HG03432 (cell line): Measurements from ENCODE around the gene ZNF385B.
A peak's percentile ranks its signal among the peaks of the same experiment; 100 is the strongest.

Source experiments
- ATAC-seq: cut with Tn5 transposase; IDR thresholded peaks from one replicate; pipeline ENCODE4 v1.9.1; 2021; ENCODE audit warnings: mild to moderate bottlenecking, moderate library complexity; ENCODE audit not compliant: unreplicated experiment

Gene ZNF385B

GRCh38 chr2:179686718-179687342 lies 174.6 kb downstream of the ZNF385B start:
- no peak for ATAC-seq

GRCh38 chr2:179686069-179686468 lies 175.3 kb downstream of the ZNF385B start:
- ATAC-seq, result no peak

DNA sequence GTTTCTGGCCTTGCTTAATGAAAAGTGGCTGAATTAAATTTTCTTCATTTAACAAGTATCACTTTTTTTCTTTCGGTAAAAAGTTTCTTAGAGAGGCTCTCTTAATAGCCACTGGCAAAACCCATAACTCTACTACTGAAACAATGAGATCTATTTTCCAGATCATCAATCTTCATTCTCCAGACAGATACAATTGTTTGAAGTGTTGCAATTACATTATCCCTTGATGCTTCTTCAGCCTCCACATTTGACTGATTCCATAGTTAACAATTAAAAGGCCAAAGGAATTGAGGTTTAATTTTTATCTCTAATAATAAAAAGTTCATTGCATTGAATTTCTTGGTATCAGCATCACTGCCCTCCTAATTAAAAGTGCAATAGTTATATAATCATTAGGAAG lies 176.3 kb downstream of the ZNF385B start:
- ATAC-seq, result no peak

GRCh38 chr2:179682756-179683155 lies 178.7 kb downstream of the ZNF385B start:
- ATAC-seq, result peak; percentile 72

DNA sequence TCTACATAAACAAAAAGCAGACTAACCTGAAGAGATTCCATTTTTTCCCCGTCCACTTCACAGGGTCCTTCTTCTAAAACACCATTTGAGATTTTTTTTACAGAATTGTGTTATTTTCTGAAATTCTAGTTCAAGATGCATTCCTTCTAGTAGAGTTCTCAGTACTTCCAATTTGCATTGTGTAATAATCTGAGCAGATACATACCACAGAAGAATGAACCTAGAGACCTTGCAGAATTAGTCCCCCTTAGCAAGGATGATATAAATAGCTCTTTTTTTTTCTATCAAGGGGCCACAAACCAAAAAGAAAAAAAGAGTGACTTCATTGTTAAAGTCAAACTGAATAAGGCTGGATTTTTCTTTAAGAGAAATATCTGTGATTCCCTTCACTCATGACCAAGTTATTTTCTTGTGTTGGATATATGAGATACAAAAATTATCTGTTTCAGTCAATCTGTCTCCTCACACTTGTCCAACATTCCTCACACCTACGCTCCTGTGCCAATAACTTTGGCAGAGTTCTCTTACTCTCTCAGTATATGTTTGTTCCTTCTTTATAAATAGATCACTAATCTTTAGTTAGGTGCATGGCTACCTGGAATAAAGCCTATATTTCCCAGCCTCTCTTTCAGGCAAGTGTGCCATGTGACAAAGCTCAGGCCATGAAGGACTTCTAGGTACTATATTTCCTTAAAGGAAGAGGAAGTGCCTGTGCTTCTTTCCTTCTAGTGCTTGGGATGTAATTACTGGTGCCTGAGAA lies 183.5 kb downstream of the ZNF385B start:
- no peak for ATAC-seq

DNA sequence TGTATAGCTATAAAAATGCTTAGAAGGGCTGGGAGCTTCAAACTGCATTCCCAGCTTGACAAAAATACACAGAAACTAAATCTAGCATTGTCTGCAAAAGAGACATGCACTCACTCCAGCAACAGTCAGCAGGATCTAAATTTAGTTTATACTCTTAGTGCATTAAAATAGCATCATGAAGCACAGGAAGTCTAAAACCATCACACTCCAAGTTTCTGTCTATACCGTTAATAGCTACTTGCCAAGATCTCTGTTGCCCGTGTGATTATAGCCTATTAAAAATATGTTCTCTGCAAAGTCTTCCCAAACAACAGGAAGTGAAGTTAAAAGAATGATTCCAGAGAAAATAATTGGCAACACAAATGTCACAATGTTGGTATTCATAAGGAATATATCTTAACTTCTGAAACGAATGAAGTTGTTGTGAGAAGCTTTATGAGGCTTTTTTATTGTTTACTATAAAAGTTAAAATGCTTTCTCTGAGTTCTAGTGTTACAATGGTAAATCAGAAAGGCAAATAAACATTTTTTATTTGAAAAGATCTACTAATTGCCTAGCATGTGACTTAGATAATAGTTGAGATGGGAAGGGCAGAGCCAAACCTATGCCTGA lies 184.2 kb downstream of the ZNF385B start:
- ATAC-seq, result peak; percentile 67

DNA sequence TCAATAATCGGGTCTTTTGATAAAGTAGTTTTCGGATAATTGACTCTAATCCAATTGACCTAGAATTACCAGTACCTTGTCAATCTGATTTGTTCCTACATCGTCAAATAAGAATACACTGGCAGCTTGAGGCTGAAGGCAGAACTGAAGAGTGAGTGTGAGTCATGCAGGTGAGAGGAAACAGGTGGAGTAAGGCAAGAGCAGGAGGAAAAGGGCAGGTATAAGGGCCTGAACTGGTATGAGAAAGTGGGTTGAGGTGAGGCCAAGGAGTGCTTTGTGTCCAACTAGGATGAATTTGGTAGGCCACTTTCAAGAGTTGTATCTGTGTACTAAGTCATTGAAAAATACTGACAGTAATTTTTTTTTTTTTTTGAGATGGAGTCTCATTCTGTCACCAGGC lies 186.0 kb downstream of the ZNF385B start:
- ATAC-seq, result no peak

GRCh38 chr2:179671043-179671981 lies 190.1 kb downstream of the ZNF385B start:
- ATAC-seq, result no peak

- no peak for ATAC-seq
Measured at GRCh38 chr2:179669196-179669595, 192.2 kb downstream of the ZNF385B start.

GRCh38 chr2:179664972-179665812 lies 196.2 kb downstream of the ZNF385B start:
- ATAC-seq, result no peak

- ATAC-seq, result no peak
Measured at GRCh38 chr2:179661986-179662385, 199.4 kb downstream of the ZNF385B start.

- no peak for ATAC-seq
Measured at GRCh38 chr2:179657068-179657595, 204.3 kb downstream of the ZNF385B start.

GRCh38 chr2:179655627-179656026 lies 205.8 kb downstream of the ZNF385B start:
- no peak for ATAC-seq

DNA sequence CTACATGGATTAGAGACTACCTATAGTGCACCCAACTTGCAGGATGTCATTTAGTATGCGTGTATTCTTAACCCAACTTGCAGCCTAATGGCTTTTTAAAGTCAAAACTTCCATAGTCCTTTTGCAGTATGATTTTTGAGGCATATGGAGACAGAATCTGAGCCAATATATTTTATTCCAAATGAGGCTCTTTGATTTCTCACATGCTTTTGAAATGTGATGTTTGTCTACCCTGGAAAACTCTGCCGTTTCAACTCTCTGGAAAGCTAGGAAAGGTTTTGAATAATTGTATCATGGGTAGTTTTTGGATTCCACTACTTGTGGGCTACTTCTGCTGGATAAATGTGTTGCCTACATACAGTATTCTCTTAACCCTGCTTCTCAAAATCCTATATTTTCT lies 206.6 kb downstream of the ZNF385B start:
- ATAC-seq, result no peak

- no peak for ATAC-seq
Measured at GRCh38 chr2:179652296-179652695, 209.1 kb downstream of the ZNF385B start.

- no peak for ATAC-seq
Measured at GRCh38 chr2:179650420-179650819, 211.0 kb downstream of the ZNF385B start.

DNA sequence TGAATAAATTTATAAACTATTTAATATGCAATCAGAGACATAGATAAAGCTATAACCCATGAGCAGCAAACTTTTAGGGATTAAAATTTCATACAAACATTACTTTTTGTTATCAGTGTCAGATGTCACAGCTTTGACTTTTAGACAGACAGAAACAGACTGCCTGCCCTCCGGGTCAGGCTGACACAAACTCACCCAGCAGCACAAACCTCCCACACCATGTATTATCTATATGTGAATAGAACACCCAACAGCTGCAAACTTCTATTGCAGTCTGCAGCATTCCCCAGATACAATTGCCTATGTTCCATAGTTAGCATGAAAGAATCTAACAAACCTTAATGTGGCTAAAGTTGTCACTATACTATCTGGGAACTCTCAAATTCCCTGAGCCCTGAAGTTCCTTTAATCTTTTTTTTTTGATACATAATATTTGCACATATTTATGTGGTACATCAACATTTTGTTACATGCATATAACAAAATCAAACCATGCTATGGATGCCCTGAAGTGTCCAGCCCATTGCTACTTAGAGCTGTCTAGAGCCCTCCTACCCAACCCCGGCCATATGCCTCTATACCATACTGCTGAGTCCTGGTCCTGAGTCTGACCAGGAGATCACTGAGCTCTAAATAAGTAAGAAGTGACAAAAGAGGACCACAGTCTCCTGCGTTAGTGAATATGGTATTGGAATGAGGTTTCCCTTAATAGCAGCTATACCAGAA lies 214.4 kb downstream of the ZNF385B start:
- no peak for ATAC-seq

DNA sequence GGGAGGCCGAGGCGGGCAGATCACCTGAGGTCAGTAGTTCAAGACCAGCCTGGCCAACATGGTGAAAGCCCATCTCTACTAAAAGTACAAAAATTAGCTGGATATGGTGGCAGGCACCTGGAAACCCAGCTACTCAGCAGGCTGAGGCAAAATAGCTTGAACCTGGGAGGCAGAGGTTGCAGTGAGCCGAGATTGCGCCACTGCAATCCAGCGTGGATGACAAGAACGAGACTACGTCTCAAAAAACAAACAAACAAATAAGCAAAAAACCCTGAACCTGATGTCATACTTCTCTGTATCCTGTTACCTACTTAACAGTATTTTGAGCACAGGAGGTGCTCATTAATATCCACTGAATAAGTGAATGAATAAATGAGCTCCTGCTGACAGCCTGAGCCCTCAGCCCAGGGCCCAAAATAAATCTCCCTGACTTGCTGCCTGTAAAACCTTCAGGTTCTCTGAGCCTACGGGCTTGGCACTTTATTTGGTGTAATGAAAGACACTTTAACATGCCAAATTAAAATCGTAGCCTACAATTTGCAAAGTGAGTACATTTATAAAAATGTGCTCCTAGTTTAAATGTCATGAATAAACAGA lies 215.1 kb downstream of the ZNF385B start:
- ATAC-seq, result no peak

DNA sequence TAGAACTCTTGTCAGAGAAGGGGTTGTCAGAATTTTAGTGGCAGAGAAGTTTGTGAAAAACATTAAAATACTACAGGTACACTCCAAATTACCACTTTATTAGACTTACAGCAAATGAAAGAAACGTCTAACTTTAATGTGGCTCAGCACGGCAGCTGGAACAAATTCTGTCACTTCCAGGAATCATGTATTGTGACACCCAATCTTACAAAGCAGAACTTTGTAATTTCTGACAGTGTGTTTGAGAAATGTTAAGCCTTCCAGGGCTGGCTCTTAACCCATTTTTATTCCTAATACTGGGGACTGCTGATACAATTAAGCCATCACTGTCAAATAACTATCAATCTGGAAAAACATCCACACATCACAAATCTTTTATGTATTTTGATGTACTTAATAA lies 216.4 kb downstream of the ZNF385B start:
- ATAC-seq, result no peak
